Measurements from ENCODE around the gene C1orf50.

DNA sequence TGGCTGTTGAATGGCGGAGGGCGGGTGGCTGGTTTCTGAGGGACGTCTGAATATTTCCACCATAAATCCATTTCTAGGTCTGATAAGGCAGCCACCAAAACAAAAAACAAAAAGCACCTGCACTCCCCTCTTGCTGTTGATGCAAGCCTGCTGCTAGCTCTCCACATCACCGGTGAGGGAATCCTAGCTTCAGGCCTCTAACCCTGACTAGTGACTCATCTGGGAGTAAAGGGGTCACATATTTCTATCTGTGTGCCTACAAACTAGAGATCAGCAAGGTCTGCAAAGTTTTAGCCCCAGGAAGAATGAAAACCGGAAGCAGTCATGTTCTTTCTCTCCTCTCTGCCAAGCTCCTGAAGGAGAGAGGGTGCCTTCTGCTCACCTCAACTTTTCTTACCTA lies 39.5 kb downstream of the C1orf50 start:
- TF ChIP-seq SUZ12 (IDR thresholded peaks at IDR 0.05; ENCODE audit: extremely low read depth, insufficient read depth, insufficient read length) (no peak), YY1 (IDR thresholded peaks at IDR 0.05; ENCODE audit: insufficient read depth, insufficient read length) (no peak)
